ENCODE results near the gene OVOL3.

Gene OVOL3

GRCh38 chr19:36110487-36111199, at the start of gene OVOL3:
Gene OVOL3, plus strand, starts transcription at chr19:36111143. Its CDS starts 60 bp downstream, at chr19:36111203.
- H3K4me2 ChIP-seq (ENCODE audit: insufficient read depth, low read length): no peak within 1 kb of the TSS
- H3K27me3 ChIP-seq (ENCODE audit: insufficient read depth, low read length, poor library complexity): no peaks in the 10 kb centered on the region
- no peaks in the 10 kb centered on the region for H3K9me3 ChIP-seq (ENCODE audit: insufficient read depth, low read length, severe bottlenecking)
- H3K9ac ChIP-seq (ENCODE audit: low read depth, low read length): no peak within 1 kb of the TSS
- peaks cover 19% of the 10 kb centered on the region for H3K4me1 ChIP-seq (ENCODE audit: insufficient read depth, low read length)
- H3K79me2 ChIP-seq (ENCODE audit: insufficient read depth, low read length): peaks cover 20% of the 10 kb centered on the region
- no peak within 1 kb of the TSS for H3K4me3 ChIP-seq (ENCODE audit: low read depth in 1 of 2, low read length in 2 of 2)
- peaks cover 38% of the 10 kb centered on the region for H3K36me3 ChIP-seq (ENCODE audit: insufficient read depth, low read length)
- no peak for ATAC-seq (ENCODE audit: insufficient read depth, low read depth)
- H3K27ac ChIP-seq (ENCODE audit: low read length): no peak within 1 kb of the TSS
- no peak for DNase-seq
- TF ChIP-seq EZH2 (IDR thresholded peaks at IDR 0.05; ENCODE audit: borderline replicate concordance, low read depth, low read length, severe bottlenecking): no peak
- no peak for TF ChIP-seq CTCF (IDR thresholded peaks at IDR 0.05; ENCODE audit: borderline replicate concordance, extremely low read depth, low read length, poor library complexity, severe bottlenecking)
- H4K20me1 ChIP-seq (ENCODE audit: insufficient read depth, low read length): 0 out of 2 replicates have a peak, but pooled peaks cover 7% of the 10 kb centered on the region
- no peak within 1 kb of the TSS for H2AFZ ChIP-seq (ENCODE audit: low read depth, low read length)

GRCh38 chr19:36061367-36061766, 49.6 kb upstream of the OVOL3 start:
- TF ChIP-seq CTCF (IDR thresholded peaks at IDR 0.05; ENCODE audit: borderline replicate concordance, extremely low read depth, low read length, poor library complexity, severe bottlenecking) (no peak), EZH2 (IDR thresholded peaks at IDR 0.05; ENCODE audit: borderline replicate concordance, low read depth, low read length, severe bottlenecking) (no peak)
- Histone ChIP-seq H3K4me2 (ENCODE audit: insufficient read depth, low read length) (no peak overlapping the region), H3K9ac (ENCODE audit: low read depth, low read length) (no peak overlapping the region), H2AFZ (ENCODE audit: low read depth, low read length) (no peak overlapping the region), H3K27ac (ENCODE audit: low read length) (no peak overlapping the region), H3K9me3 (ENCODE audit: insufficient read depth, low read length, severe bottlenecking) (no peaks in the 10 kb centered on the region), H3K4me3 (ENCODE audit: low read depth in 1 of 2, low read length in 2 of 2) (no peak overlapping the region), H4K20me1 (ENCODE audit: insufficient read depth, low read length) (peaks cover 82% of the 10 kb centered on the region), H3K79me2 (ENCODE audit: insufficient read depth, low read length) (peaks cover 90% of the 10 kb centered on the region), H3K36me3 (ENCODE audit: insufficient read depth, low read length) (peaks cover 93% of the 10 kb centered on the region), H3K27me3 (ENCODE audit: insufficient read depth, low read length, poor library complexity) (no peaks in the 10 kb centered on the region), H3K4me1 (ENCODE audit: insufficient read depth, low read length) (peaks cover 35% of the 10 kb centered on the region)
- DNase-seq: no peak
- no peak for ATAC-seq (ENCODE audit: insufficient read depth, low read depth)

GRCh38 chr19:36064826-36065225, 46.1 kb upstream of the OVOL3 start:
- no peak for DNase-seq
- no peak for ATAC-seq (ENCODE audit: insufficient read depth, low read depth)
- Histone ChIP-seq H3K4me3 (ENCODE audit: low read depth in 1 of 2, low read length in 2 of 2) (no peak overlapping the region), H3K79me2 (ENCODE audit: insufficient read depth, low read length) (peaks cover 68% of the 10 kb centered on the region), H3K36me3 (ENCODE audit: insufficient read depth, low read length) (peaks cover 79% of the 10 kb centered on the region), H3K4me1 (ENCODE audit: insufficient read depth, low read length) (0 out of 2 replicates have a peak, but pooled peaks cover 2% of the 10 kb centered on the region), H3K4me2 (ENCODE audit: insufficient read depth, low read length) (no peak overlapping the region), H3K27ac (ENCODE audit: low read length) (no peak overlapping the region), H3K27me3 (ENCODE audit: insufficient read depth, low read length, poor library complexity) (no peaks in the 10 kb centered on the region), H2AFZ (ENCODE audit: low read depth, low read length) (no peak overlapping the region), H4K20me1 (ENCODE audit: insufficient read depth, low read length) (peaks cover 63% of the 10 kb centered on the region), H3K9me3 (ENCODE audit: insufficient read depth, low read length, severe bottlenecking) (no peaks in the 10 kb centered on the region), H3K9ac (ENCODE audit: low read depth, low read length) (no peak overlapping the region)
- no peak for TF ChIP-seq EZH2 (IDR thresholded peaks at IDR 0.05; ENCODE audit: borderline replicate concordance, low read depth, low read length, severe bottlenecking)
- TF ChIP-seq CTCF (IDR thresholded peaks at IDR 0.05; ENCODE audit: borderline replicate concordance, extremely low read depth, low read length, poor library complexity, severe bottlenecking): no peak

Measured in DND-41 (cell line).